IPS-20b (cell line): Measurements from ENCODE around the gene HRAS.

Source experiments
- H3K27ac ChIP-seq: one replicate; pipeline ENCODE4 v1.5.1; 2013; ENCODE audit warnings: low read length
- H3K27me3 ChIP-seq: 2 replicates; pipeline ENCODE4 v1.6.1; 2013; ENCODE audit warnings: mild to moderate bottlenecking, low read length, inconsistent platforms; ENCODE audit not compliant: insufficient read depth
- H3K36me3 ChIP-seq: 2 replicates; pipeline ENCODE4 v1.6.1; 2013; ENCODE audit warnings: low read depth, mild to moderate bottlenecking, inconsistent platforms, low read length, moderate library complexity; ENCODE audit not compliant: insufficient read depth
- H3K4me1 ChIP-seq: 2 replicates; pipeline ENCODE4 v1.6.1; 2013; ENCODE audit warnings: mild to moderate bottlenecking, control low read depth, inconsistent platforms, low read length, moderate library complexity; ENCODE audit not compliant: insufficient read depth
- H3K4me3 ChIP-seq: 2 replicates; pipeline ENCODE4 v1.5.1; 2013; ENCODE audit warnings: mild to moderate bottlenecking, low read length, inconsistent platforms
- H3K9ac ChIP-seq: 2 replicates; pipeline ENCODE4 v1.6.1; 2013; ENCODE audit warnings: low read depth, mild to moderate bottlenecking, inconsistent platforms, low read length, moderate library complexity
- H3K9me3 ChIP-seq: 2 replicates; pipeline ENCODE4 v1.6.1; 2013; ENCODE audit warnings: mild to moderate bottlenecking, low read depth, low read length, inconsistent platforms; ENCODE audit not compliant: insufficient read depth

Gene HRAS

DNA sequence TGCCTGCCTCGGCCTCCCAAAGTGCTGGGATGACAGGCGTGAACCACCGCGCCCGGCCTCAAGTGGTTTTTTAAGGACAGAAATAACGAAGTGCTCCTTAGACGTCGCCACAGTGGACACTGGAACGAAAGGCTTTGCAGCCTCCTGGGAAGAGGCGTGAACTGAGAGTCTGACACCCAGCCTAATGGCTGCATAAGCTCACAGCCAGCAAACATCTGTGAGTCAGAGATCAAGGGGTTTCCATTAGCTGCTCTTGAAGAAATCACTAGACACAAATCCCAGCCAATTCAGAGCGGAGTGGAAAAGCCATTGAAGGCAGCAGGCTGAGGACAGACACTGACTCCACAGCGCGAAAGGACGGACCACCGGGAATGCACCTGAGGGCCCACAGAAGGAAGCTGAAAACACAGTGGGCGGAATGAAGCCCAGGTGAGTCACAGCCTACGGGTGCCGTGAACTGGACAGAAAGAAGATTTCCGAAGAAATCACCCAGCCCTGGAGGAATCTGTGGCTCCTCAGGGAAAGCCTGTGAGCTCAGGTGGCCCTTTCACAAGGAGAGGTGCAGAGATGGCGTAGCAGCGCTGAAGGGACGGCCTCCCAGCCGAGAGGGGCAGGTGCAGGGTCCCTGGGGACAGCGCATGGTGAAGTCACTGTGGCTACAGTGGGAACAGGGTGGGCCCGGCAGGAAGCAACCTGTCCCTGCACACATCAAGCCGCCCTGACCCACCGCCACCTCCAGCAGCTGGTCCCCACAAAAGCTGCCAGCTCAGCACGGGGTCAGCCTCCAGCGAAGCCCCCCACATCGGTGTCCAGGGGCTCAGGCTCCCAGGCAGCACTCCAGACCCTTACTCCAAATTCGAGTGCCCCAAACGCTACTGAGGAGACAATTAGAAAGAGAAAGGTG, 13.6 kb upstream of the HRAS start:
- Histone ChIP-seq H3K9me3 (no peaks in the 10 kb centered on the region), H3K36me3 (no peaks in the 10 kb centered on the region), H3K27me3 (peaks cover 4% of the 10 kb centered on the region), H3K27ac (no peak overlapping the region), H3K9ac (no peak overlapping the region), H3K4me3 (no peak overlapping the region), H3K4me1 (no peaks in the 10 kb centered on the region)

DNA sequence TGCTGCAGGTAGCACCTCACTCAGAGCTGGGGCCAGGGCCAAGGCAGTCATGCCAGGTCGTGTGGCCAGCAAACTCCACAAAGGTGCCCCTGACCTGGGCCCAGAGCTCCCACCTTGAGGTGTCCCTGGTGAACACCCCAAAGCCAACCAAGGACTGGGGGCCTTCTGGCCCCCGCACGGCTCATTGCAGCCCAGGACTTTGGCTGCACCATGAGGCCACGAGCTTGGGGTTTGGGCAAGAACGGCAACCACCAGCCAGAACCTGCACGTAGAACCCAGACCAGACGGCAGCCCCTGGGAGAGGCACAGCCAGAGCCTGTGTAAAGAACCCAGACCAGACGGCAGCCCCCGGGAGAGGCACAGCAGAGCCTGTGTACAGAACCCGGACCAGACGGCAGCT, 9.8 kb upstream of the HRAS start:
- H3K9ac ChIP-seq, result no peak overlapping the region
- no peaks in the 10 kb centered on the region for H3K4me1 ChIP-seq
- H3K36me3 ChIP-seq, result no peaks in the 10 kb centered on the region
- no peak overlapping the region for H3K4me3 ChIP-seq
- H3K9me3 ChIP-seq, result no peaks in the 10 kb centered on the region
- H3K27ac ChIP-seq, result no peak overlapping the region
- no peaks in the 10 kb centered on the region for H3K27me3 ChIP-seq

DNA sequence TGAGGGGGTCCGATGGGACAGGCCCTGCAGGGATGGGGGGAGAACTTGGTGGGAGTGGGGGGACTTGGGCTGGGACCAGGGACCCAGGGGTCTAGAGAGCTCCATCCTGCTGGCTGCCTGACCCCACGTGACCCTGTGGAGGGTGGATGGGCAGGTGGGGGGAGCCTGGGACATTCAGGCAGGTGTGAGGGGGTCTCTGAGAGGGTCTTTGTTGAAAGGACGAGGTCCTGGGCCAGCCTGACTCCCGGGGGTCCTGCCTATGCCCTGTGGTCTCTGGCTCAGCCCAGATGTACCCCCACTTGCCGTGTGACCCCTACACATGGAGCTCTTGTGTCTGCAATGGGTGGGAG, 9.4 kb upstream of the HRAS start:
- Histone ChIP-seq H3K27ac (no peak overlapping the region), H3K9ac (no peak overlapping the region)

DNA sequence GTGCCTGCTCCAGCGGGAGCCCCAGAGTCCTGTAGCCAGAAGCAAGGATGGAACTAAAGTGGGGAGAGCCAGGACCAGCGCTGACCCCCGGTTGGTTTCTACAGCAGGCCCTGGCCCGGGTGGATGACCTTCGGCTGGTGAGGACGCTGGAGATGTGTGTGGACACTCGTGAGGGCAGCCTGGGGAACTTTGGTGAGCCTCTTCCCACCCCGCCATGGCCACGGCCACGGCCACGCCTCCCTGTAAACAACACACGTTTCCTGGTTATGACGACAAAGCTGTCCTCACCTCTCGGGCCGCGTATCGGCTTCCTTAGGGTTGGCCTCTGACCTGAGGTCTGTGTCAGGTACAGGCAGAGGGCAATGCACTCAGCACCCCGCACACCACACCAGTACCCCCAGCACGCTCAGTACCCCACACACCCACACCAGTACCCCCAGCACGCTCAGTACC, 6.1 kb upstream of the HRAS start:
- H3K9me3 ChIP-seq, result no peaks in the 10 kb centered on the region

More for the DNA sequence above, 9.4 kb upstream of the HRAS start:
- Histone ChIP-seq H3K4me3 (no peak overlapping the region), H3K4me1 (no peaks in the 10 kb centered on the region), H3K9me3 (no peaks in the 10 kb centered on the region), H3K36me3 (no peaks in the 10 kb centered on the region), H3K27me3 (no peaks in the 10 kb centered on the region)

DNA sequence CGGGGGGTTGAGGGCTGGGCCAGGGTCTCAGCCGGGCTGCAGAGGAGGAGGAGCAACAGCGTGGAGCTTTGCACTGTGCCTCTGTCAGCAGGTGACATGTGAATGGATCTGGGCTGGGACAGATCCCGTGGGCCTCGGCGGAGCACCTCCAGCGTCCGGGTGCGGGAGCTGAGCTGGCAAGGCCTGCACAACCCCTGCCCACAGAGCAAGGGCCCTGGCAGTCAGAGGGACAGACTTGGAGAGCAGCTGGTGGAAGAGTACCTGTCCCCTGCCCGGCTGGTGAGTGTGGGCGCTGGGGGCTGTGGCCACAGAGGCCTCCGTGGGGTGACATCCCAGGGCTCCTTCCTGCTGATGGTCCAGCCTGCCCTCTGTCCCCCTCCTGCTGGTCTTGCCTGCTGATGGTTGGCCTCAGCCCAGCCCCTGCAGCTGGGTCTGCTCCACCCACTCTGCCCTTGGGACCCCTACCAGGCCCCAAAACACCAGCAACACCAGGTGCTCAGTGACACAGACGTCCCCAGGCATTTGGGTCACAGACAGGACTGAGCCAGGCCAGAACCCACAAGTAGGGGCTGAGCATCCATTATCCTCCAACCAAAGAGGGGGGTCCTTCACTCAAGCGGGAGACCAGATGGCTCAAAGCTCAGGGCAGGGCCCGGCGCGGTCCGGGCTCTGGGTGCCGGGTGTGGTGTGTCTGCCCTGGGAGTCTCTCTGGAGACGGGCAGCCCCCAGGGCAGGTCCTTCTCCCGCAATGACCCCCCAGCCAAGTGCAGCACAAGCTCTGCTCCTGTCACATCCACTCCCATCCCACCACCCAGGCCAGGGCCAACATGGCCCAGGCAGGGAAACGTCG, 5.4 kb upstream of the HRAS start:
- no peaks in the 10 kb centered on the region for H3K9me3 ChIP-seq
- peaks cover 5% of the 10 kb centered on the region; the same call in 1 of the 2 replicates for H3K4me1 ChIP-seq
- H3K27ac ChIP-seq, result no peak overlapping the region
- no peaks in the 10 kb centered on the region for H3K36me3 ChIP-seq
- peaks cover 30% of the 10 kb centered on the region for H3K27me3 ChIP-seq
- no peak overlapping the region for H3K4me3 ChIP-seq
- no peak overlapping the region for H3K9ac ChIP-seq

More for the DNA sequence above, 6.1 kb upstream of the HRAS start:
- H3K36me3 ChIP-seq, result no peaks in the 10 kb centered on the region
- H3K9ac ChIP-seq, result no peak overlapping the region
- no peak overlapping the region for H3K4me3 ChIP-seq
- peaks cover 5% of the 10 kb centered on the region; the same call in 1 of the 2 replicates for H3K4me1 ChIP-seq
- H3K27me3 ChIP-seq, result peaks cover 24% of the 10 kb centered on the region
- no peak overlapping the region for H3K27ac ChIP-seq

DNA sequence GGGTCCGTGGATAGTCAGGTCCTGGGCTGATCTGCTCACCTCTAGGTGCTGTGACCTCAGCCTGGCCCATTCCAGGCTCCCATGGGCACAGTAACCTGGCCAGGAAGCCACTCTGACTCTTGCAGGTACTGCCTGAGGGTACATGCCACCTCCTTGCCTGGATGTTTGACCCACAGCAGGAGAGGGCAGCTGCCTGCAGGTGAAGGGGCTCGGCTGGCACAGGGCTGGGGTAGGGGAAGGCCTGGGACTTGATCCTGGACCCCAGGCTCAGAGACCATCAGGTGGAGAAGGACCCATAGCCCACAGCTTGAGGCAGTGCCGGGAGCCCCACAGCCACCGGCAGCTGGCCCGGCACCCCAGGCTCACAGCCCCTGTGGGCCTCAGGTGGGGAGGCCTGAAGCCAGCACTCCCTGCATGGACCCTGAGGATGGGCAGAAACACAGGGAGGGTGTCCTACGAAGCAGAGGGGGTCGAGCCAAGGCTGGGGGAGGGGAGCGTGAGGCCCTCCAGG, 4.7 kb upstream of the HRAS start:
- H3K36me3 ChIP-seq, result no peaks in the 10 kb centered on the region
- H3K4me1 ChIP-seq, result peaks cover 5% of the 10 kb centered on the region; the same call in 1 of the 2 replicates
- H3K4me3 ChIP-seq, result no peak overlapping the region
- H3K9ac ChIP-seq, result no peak overlapping the region
- peaks cover 30% of the 10 kb centered on the region for H3K27me3 ChIP-seq
- no peak overlapping the region for H3K27ac ChIP-seq
- no peaks in the 10 kb centered on the region for H3K9me3 ChIP-seq

DNA sequence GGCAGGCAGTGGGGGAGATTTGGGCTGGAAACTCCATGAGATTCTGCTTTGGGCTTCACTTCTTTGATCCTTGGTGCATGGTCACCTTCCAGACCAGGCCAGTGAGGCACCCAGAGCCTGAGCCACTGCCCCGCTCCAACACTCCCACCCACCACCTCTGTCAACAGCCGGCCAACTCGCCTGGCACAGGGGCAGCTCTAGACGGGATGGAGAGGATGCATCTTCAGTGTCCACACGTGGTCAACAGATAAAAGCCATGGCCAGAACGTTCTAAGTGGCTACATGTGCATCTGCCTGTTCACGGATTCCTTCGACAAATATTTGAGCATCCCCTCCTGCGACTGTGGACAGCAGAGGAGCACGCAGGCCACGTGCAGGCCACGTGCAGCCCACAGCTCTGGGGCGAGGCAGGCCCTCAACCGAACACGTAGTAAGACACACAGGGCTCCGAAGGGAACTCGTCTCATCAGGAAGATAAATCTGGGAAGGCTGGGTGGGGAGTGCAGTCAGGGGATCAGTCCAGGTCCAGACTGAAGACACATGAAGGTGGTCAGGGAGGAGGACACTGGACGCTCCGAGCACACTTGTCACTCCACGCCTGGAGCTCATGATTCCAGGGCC, 3.2 kb upstream of the HRAS start:
- H3K36me3 ChIP-seq, result no peaks in the 10 kb centered on the region
- H3K9me3 ChIP-seq, result no peaks in the 10 kb centered on the region
- peaks cover 30% of the 10 kb centered on the region for H3K27me3 ChIP-seq
- H3K9ac ChIP-seq, result no peak overlapping the region
- H3K4me1 ChIP-seq, result peaks cover 5% of the 10 kb centered on the region; the same call in 1 of the 2 replicates
- H3K27ac ChIP-seq, result no peak overlapping the region
- H3K4me3 ChIP-seq, result no peak overlapping the region

DNA sequence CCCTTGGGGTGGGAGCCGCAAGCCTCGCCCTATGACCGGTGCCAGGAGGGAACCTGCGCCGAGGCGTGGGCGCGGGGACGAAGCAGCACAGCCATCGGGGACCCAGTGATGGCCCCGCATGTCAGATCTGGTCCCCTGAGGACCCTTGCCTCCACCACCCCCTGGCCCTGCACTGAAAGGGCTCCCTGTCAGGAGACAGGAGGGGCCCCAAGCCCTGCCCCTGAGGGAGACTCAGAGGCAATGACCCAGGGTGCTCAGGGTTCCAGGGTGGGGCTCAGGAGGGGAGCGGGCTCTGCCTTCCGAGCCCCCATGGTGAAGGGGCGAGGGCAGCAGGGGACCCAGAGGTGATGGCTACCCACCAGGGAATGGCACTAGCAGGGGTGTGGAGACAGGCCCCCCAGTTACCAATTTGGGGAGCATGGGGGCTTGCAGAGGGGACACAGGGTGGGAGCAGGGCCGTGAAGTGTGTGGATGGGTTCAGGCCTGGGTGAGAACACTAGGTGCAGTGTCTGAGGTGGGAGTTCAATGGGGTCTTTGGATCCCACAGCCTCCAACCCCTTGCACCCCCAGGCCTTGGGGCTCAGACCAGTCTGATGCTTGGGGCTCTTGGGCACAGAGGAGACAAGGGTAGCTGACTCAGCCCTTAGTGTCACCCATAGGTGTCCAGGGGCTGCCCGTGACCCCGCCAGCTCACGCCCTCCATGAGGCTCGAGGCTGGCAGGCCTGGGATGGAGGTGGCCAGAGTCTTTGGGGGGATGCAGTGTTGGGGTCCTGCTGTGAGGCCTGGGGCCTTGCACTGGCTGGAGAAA, 2.5 kb upstream of the HRAS start:
- no peak overlapping the region for H3K9ac ChIP-seq
- H3K4me3 ChIP-seq, result peak overlapping the region; percentile 55; the same call in 1 of the 2 replicates
- peaks cover 30% of the 10 kb centered on the region for H3K27me3 ChIP-seq
- H3K27ac ChIP-seq, result no peak overlapping the region
- no peaks in the 10 kb centered on the region for H3K9me3 ChIP-seq
- peaks cover 5% of the 10 kb centered on the region; the same call in 1 of the 2 replicates for H3K4me1 ChIP-seq
- H3K36me3 ChIP-seq, result peaks cover 2% of the 10 kb centered on the region; the same call in 1 of the 2 replicates

DNA sequence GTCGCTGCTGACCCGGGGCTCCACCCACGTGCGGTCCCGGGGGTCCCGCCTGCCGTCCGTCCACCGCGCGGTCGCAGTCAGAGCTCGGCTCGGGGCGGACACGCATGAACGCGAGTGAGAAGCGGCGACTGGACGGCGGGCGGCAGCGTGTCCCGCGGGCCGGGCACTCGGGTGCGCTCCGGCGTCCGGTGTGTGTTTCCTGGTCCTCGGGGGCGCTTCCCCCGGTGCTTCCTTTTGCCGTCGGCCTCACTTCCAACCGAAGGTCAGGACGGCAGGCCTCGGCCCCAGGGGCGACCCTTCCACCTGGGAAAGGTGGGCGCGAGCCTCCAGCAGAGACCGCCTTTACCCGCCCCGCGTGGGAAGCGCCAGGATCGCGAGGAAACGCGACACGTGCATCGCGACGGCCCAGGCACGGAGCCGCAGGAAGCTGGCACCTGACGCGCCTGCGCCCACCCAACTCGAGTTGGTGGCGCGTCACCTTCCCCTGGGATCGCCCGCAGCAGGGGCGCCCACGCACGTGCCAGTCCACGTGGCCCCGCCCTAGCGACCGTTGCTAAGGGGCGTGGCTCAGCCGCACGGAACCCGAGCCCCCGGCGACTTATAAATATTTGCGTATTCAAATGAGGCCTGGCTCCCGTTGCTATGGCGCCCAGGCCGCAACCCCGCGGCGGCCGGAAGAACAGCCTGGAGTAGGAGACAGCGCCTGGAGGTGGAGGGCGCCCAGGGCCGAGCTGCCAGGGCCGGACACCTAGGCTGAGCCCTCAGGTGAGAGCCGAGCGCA, 1.7 kb upstream of the HRAS start, which contains the start of gene LRRC56:
TSS of gene LRRC56 (plus strand) at position 687 of the 781 bp plus-strand sequence. CDS start 3,158 bp downstream, outside the sequence.
- Histone ChIP-seq H3K4me1 (peaks cover 5% of the 10 kb centered on the region; the same call in 1 of the 2 replicates), H3K27ac (no peak within 1 kb of the TSS), H3K9ac (no peak within 1 kb of the TSS), H3K36me3 (peaks cover 10% of the 10 kb centered on the region; the same call in 1 of the 2 replicates), H3K4me3 (peak within 1 kb of the TSS; percentile 55; the same call in 1 of the 2 replicates), H3K9me3 (no peaks in the 10 kb centered on the region), H3K27me3 (peaks cover 30% of the 10 kb centered on the region)

DNA sequence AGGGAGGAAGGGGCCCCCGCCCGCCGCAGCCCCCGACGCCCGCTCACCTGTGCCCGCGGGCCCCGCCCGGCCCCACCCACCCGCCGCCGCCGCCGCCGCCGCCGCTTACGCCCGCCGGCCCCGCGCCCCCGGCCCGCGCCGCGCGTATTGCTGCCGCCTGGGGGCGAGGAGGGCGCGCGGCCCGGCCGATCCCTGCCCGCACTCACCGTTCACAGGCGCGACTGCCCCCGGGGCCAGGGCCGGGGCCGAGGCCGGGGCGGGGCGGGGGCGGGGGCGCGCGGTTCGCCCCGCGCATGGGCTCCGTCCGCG, 212 bp downstream of the HRAS start:
- H3K4me1 ChIP-seq, result peaks cover 5% of the 10 kb centered on the region; the same call in 1 of the 2 replicates
- no peak overlapping the region for H3K9ac ChIP-seq
- peaks cover 30% of the 10 kb centered on the region for H3K27me3 ChIP-seq
- H3K27ac ChIP-seq, result no peak overlapping the region
- H3K9me3 ChIP-seq, result no peaks in the 10 kb centered on the region
- peaks cover 18% of the 10 kb centered on the region; the same call in 1 of the 2 replicates for H3K36me3 ChIP-seq
- H3K4me3 ChIP-seq, result peak overlapping the region; percentile 71; the same call in 1 of the 2 replicates
